Measurements from ENCODE around the gene AQP9.

The AQP9 gene

GRCh38 chr15:58163985-58164384 is 25.8 kb downstream of the AQP9 start:
- TF ChIP-seq EZH2 (IDR thresholded peaks at IDR 0.05; ENCODE audit: borderline replicate concordance, low read length) = no peak
- no peak for TF ChIP-seq CTCF (IDR thresholded peaks at IDR 0.05; ENCODE audit: low read length)
- H3K4me1 ChIP-seq (ENCODE audit: insufficient read depth, low read length, severe bottlenecking) = no peaks in the 10 kb centered on the region
- no peaks in the 10 kb centered on the region for H3K36me3 ChIP-seq (ENCODE audit: insufficient read depth, low read length)
- H4K20me1 ChIP-seq (ENCODE audit: insufficient read depth, low read length) = no peaks in the 10 kb centered on the region
- H3K4me3 ChIP-seq (ENCODE audit: low read depth, low read length, poor library complexity, severe bottlenecking) = no peak overlapping the region
- H3K9me3 ChIP-seq (ENCODE audit: low read length) = no peaks in the 10 kb centered on the region
- no peaks in the 10 kb centered on the region for H3K79me2 ChIP-seq (ENCODE audit: insufficient read depth, low read length)
- H3K9me2 ChIP-seq (ENCODE audit: low read depth, low read length) = no peaks in the 10 kb centered on the region
- no peaks in the 10 kb centered on the region for H3K27me3 ChIP-seq (ENCODE audit: insufficient read depth, low read length)
- no peak overlapping the region for H3K9ac ChIP-seq (ENCODE audit: low read length)
- H3K4me2 ChIP-seq (ENCODE audit: low read length) = no peak overlapping the region
- H3K27ac ChIP-seq (ENCODE audit: low read depth, low read length, poor library complexity, severe bottlenecking) = no peak overlapping the region
- H2AFZ ChIP-seq (ENCODE audit: low read length) = no peak overlapping the region
- no peaks in the 10 kb centered on the region for H3F3A ChIP-seq (ENCODE audit: insufficient read depth, low read length)

GRCh38 chr15:58164926-58165325 is 26.7 kb downstream of the AQP9 start:
- H4K20me1 ChIP-seq (ENCODE audit: insufficient read depth, low read length) = no peaks in the 10 kb centered on the region
- no peaks in the 10 kb centered on the region for H3F3A ChIP-seq (ENCODE audit: insufficient read depth, low read length)
- H3K27ac ChIP-seq (ENCODE audit: low read depth, low read length, poor library complexity, severe bottlenecking) = no peak overlapping the region
- no peak for TF ChIP-seq CTCF (IDR thresholded peaks at IDR 0.05; ENCODE audit: low read length)
- TF ChIP-seq EZH2 (IDR thresholded peaks at IDR 0.05; ENCODE audit: borderline replicate concordance, low read length) = no peak
- H3K79me2 ChIP-seq (ENCODE audit: insufficient read depth, low read length) = no peaks in the 10 kb centered on the region
- no peak overlapping the region for H3K4me2 ChIP-seq (ENCODE audit: low read length)
- H3K9me3 ChIP-seq (ENCODE audit: low read length) = no peaks in the 10 kb centered on the region
- no peaks in the 10 kb centered on the region for H3K4me1 ChIP-seq (ENCODE audit: insufficient read depth, low read length, severe bottlenecking)
- H3K36me3 ChIP-seq (ENCODE audit: insufficient read depth, low read length) = no peaks in the 10 kb centered on the region
- no peaks in the 10 kb centered on the region for H3K9me2 ChIP-seq (ENCODE audit: low read depth, low read length)
- no peak overlapping the region for H3K4me3 ChIP-seq (ENCODE audit: low read depth, low read length, poor library complexity, severe bottlenecking)
- no peak overlapping the region for H3K9ac ChIP-seq (ENCODE audit: low read length)
- no peaks in the 10 kb centered on the region for H3K27me3 ChIP-seq (ENCODE audit: insufficient read depth, low read length)
- H2AFZ ChIP-seq (ENCODE audit: low read length) = no peak overlapping the region

GRCh38 chr15:58165661-58166060 is 27.5 kb downstream of the AQP9 start:
- Histone ChIP-seq H3K4me3 (ENCODE audit: low read depth, low read length, poor library complexity, severe bottlenecking) (no peak overlapping the region), H2AFZ (ENCODE audit: low read length) (no peak overlapping the region), H3K9me3 (ENCODE audit: low read length) (no peaks in the 10 kb centered on the region), H3F3A (ENCODE audit: insufficient read depth, low read length) (no peaks in the 10 kb centered on the region), H3K79me2 (ENCODE audit: insufficient read depth, low read length) (no peaks in the 10 kb centered on the region), H3K4me2 (ENCODE audit: low read length) (no peak overlapping the region), H3K36me3 (ENCODE audit: insufficient read depth, low read length) (no peaks in the 10 kb centered on the region), H3K9ac (ENCODE audit: low read length) (no peak overlapping the region), H3K4me1 (ENCODE audit: insufficient read depth, low read length, severe bottlenecking) (no peaks in the 10 kb centered on the region), H3K27ac (ENCODE audit: low read depth, low read length, poor library complexity, severe bottlenecking) (no peak overlapping the region), H3K9me2 (ENCODE audit: low read depth, low read length) (no peaks in the 10 kb centered on the region), H3K27me3 (ENCODE audit: insufficient read depth, low read length) (no peaks in the 10 kb centered on the region), H4K20me1 (ENCODE audit: insufficient read depth, low read length) (no peaks in the 10 kb centered on the region)
- TF ChIP-seq EZH2 (IDR thresholded peaks at IDR 0.05; ENCODE audit: borderline replicate concordance, low read length) = no peak
- TF ChIP-seq CTCF (IDR thresholded peaks at IDR 0.05; ENCODE audit: low read length) = no peak

Measured in OCI-LY1 (cell line).